Prostate gland (tissue), 2 donors: ENCODE measurements around the gene SERPINA4. TPM values are rescaled to one million over a fixed set of nuclear protein-coding genes. Genes with fewer than 3 reads are reported as not detected.

Source experiments
- DNase-seq: peaks from one replicate; pipeline ENCODE4 v3.0.0-alpha.2; 2019; ENCODE audit warnings: low spot score
- H3K27ac ChIP-seq, 2 donors: fragments of 200-600 bp; sonication (generic); 2 replicates each; pipeline ENCODE4 v1.5.1; 2017 to 2019
- H3K27me3 ChIP-seq: fragments of 200-600 bp; sonication (generic); replicated peaks from 2 replicates; pipeline ENCODE4 v1.5.1; 2019; ENCODE audit not compliant: insufficient read depth
- H3K36me3 ChIP-seq, 2 donors: fragments of 200-600 bp; sonication (generic); 1 replicate in 1 of 2; 2 replicates in 1 of 2; pipeline versions ENCODE4 v1.5.1 to v1.8.1; 2017 to 2019
- H3K4me1 ChIP-seq: fragments of 200-600 bp; sonication (generic); replicated peaks from 2 replicates; pipeline ENCODE4 v1.5.1; 2019
- H3K4me3 ChIP-seq, 2 donors: fragments of 200-600 bp; sonication (generic); 2 replicates each; pipeline ENCODE4 v1.5.1; 2017 to 2019
- H3K9me3 ChIP-seq: fragments of 200-600 bp; sonication (generic); 2 replicates; pipeline ENCODE4 v1.5.1; 2017
- CTCF ChIP-seq, 4 experiments: fragments of 200-600 bp in 2 of 4; fragments of 450-650 bp in 2 of 4; sonication (generic) in 2 of 4; IDR thresholded peaks; 1 replicate in 3 of 4; 2 replicates in 1 of 4; pipeline ENCODE4 v1.5.1; 2016 to 2019; ENCODE audit warnings: antibody characterized with exemption in 4 of 4, mild to moderate bottlenecking in 2 of 4, moderate library complexity in 2 of 4
- POLR2A ChIP-seq: fragments of 450-650 bp; IDR thresholded peaks from one replicate; pipeline ENCODE4 v1.6.1; 2016; ENCODE audit warnings: antibody characterized with exemption, mild to moderate bottlenecking
- POLR2AphosphoS5 ChIP-seq: sonication (generic); formaldehyde crosslinking; IDR thresholded peaks from one replicate; pipeline ENCODE4 v1.6.1; 2017; ENCODE audit warnings: antibody characterized with exemption
- WGBS: methylation state at CpG from one replicate; pipeline ENCODE4 v1.1.5; 2018; 5-methylcytosine and 5-hydroxymethylcytosine counted together
- intact Hi-C: fragments of 100-400 bp; cut with DNase I; formaldehyde crosslinking; loops from one replicate; pipeline ENCODE4 v1.14.2; 2022
- total RNA-seq, 2 donors: library from RNA; depleted of rRNA; stranded (reverse); fragments of >200 nt; gene quantifications; one replicate each; pipeline ENCODE4 v1.1.0, GENCODE V29; 2016

Gene SERPINA4
- total RNA-seq, 2 donors from 2014 or later: 2.2 TPM; not detected in 1

GRCh38 chr14:94559638-94560290 is 1.5 kb upstream of the SERPINA4 start:
- no peaks in the 10 kb centered on the region for H3K36me3 ChIP-seq
- TF ChIP-seq POLR2A (no peak), CTCF (IDR thresholded peaks at IDR 0.05) (no peak), POLR2AphosphoS5 (no peak)
- no peak for DNase-seq
- no peaks in the 10 kb centered on the region for H3K9me3 ChIP-seq
- no peaks in the 10 kb centered on the region for H3K4me1 ChIP-seq
- WGBS: 82% methylated on average over 9 of the region's 9 CpGs
- H3K27ac ChIP-seq: no peak overlapping the region
- H3K27me3 ChIP-seq: no peaks in the 10 kb centered on the region
- no peak overlapping the region for H3K4me3 ChIP-seq
- intact Hi-C loops: no loop called here

- Histone ChIP-seq H3K4me3 (no peak overlapping the region), H3K27ac (no peak overlapping the region), H3K9me3 (no peaks in the 10 kb centered on the region), H3K4me1 (no peaks in the 10 kb centered on the region), H3K36me3 (no peaks in the 10 kb centered on the region), H3K27me3 (no peaks in the 10 kb centered on the region)
- no peak for DNase-seq
- intact Hi-C loops: no loop called here
- 87% methylated on average over 3 of the region's 3 CpGs for WGBS
- TF ChIP-seq CTCF (IDR thresholded peaks at IDR 0.05): no peak
- no peak for TF ChIP-seq POLR2A
- TF ChIP-seq POLR2AphosphoS5: no peak
These were observed 964 bp upstream of the SERPINA4 start for GRCh38 chr14:94560291-94560665.

GRCh38 chr14:94561656-94562010 is 391 bp downstream of the SERPINA4 start:
- Histone ChIP-seq H3K4me1 (no peaks in the 10 kb centered on the region), H3K36me3 (no peaks in the 10 kb centered on the region), H3K27ac (no peak overlapping the region), H3K9me3 (no peaks in the 10 kb centered on the region), H3K4me3 (no peak overlapping the region), H3K27me3 (no peaks in the 10 kb centered on the region)
- TF ChIP-seq POLR2A (no peak), POLR2AphosphoS5 (no peak), CTCF (IDR thresholded peaks at IDR 0.05) (no peak)
- 94% methylated on average over 7 of the region's 7 CpGs for WGBS
- DNase-seq: no peak
- intact Hi-C loops: no loop called here

GRCh38 chr14:94562022-94562421 is 780 bp downstream of the SERPINA4 start:
- no peak for DNase-seq
- Histone ChIP-seq H3K27ac (no peak overlapping the region), H3K27me3 (no peaks in the 10 kb centered on the region), H3K4me3 (no peak overlapping the region), H3K36me3 (no peaks in the 10 kb centered on the region), H3K4me1 (no peaks in the 10 kb centered on the region), H3K9me3 (no peaks in the 10 kb centered on the region)
- 84% methylated on average over 5 of the region's 5 CpGs for WGBS
- no peak for TF ChIP-seq POLR2A
- no peak for TF ChIP-seq CTCF (IDR thresholded peaks at IDR 0.05)
- no peak for TF ChIP-seq POLR2AphosphoS5
- intact Hi-C loops: no loop called here
